DMS79 (cell line): ENCODE results near the gene SNX24.
"Not testable (repeated sequence)": the region's sequence is repeated elsewhere in the genome, so short reads cannot be mapped to it uniquely, and the experiment has no call there.

Source experiments
- DNase-seq: peaks from one replicate; lab custom pipeline; 2025; lab: John Stamatoyannopoulos, UW

SNX24 gene

GRCh38 chr5:122845229-122846050 is at the start of gene SNX24:
Gene SNX24, plus strand, starts transcription at chr5:122845613. Its CDS starts 21 bp downstream, at chr5:122845634.
- DNase-seq, result no peak

GRCh38 chr5:122805481-122805880 is 39.9 kb upstream of the SNX24 start:
- no peak for DNase-seq

GRCh38 chr5:122810405-122810804 is 35.0 kb upstream of the SNX24 start:
- DNase-seq, result no peak

GRCh38 chr5:122815218-122815767 is 30.1 kb upstream of the SNX24 start:
- DNase-seq, result no peak

GRCh38 chr5:122816756-122817155 is 28.7 kb upstream of the SNX24 start:
- DNase-seq, result no peak

- no peak for DNase-seq
Observed at GRCh38 chr5:122831984-122832383, 13.4 kb upstream of the SNX24 start.

- DNase-seq, result no peak
Observed at GRCh38 chr5:122835681-122836080, 9.7 kb upstream of the SNX24 start.

GRCh38 chr5:122836947-122837346 is 8.5 kb upstream of the SNX24 start:
- no peak for DNase-seq

- DNase-seq, result no peak
Observed at GRCh38 chr5:122839731-122840130, 5.7 kb upstream of the SNX24 start.

- DNase-seq, result no peak
Observed at GRCh38 chr5:122842016-122842580, 3.3 kb upstream of the SNX24 start.

- DNase-seq, result no peak
Observed at GRCh38 chr5:122844136-122844909, 1.1 kb upstream of the SNX24 start.

GRCh38 chr5:122844910-122845228 is 544 bp upstream of the SNX24 start:
- no peak for DNase-seq

GRCh38 chr5:122846051-122846550 is 688 bp downstream of the SNX24 start:
- DNase-seq, result no peak

GRCh38 chr5:122847687-122848081 is 2.3 kb downstream of the SNX24 start:
- DNase-seq, result no peak

GRCh38 chr5:122849771-122850170 is 4.4 kb downstream of the SNX24 start:
- no peak for DNase-seq

GRCh38 chr5:122857538-122857937 is 12.1 kb downstream of the SNX24 start:
- not testable (repeated sequence) for DNase-seq

GRCh38 chr5:122858451-122858850 is 13.0 kb downstream of the SNX24 start:
- no peak for DNase-seq

GRCh38 chr5:122863240-122863639 is 17.8 kb downstream of the SNX24 start:
- no peak for DNase-seq

- DNase-seq, result no peak
Observed at GRCh38 chr5:122863721-122864120, 18.3 kb downstream of the SNX24 start.

GRCh38 chr5:122864400-122864799 is 19.0 kb downstream of the SNX24 start:
- DNase-seq, result no peak

- DNase-seq, result no peak
Observed at GRCh38 chr5:122864842-122865241, 19.4 kb downstream of the SNX24 start.

GRCh38 chr5:122870219-122870856 is 24.9 kb downstream of the SNX24 start:
- DNase-seq, result no peak
